DND-41 (cell line): ENCODE measurements around the gene MAGI3.

ENCODE experiments used
- EZH2 ChIP-seq: IDR thresholded peaks from 3 replicates; pipeline ENCODE4 v1.6.1; 2012; ENCODE audit warnings: borderline replicate concordance, low read depth, mild to moderate bottlenecking, moderate library complexity, low read length, inconsistent platforms; ENCODE audit not compliant: severe bottlenecking
- TF ChIP-seq, protein P1 (sequence below): IDR thresholded peaks from 2 replicates; pipeline ENCODE4 v1.5.1; 2012; ENCODE audit warnings: borderline replicate concordance, low read length, moderate library complexity, mild to moderate bottlenecking; ENCODE audit not compliant: poor library complexity, severe bottlenecking; ENCODE audit errors: extremely low read depth

DNA sequence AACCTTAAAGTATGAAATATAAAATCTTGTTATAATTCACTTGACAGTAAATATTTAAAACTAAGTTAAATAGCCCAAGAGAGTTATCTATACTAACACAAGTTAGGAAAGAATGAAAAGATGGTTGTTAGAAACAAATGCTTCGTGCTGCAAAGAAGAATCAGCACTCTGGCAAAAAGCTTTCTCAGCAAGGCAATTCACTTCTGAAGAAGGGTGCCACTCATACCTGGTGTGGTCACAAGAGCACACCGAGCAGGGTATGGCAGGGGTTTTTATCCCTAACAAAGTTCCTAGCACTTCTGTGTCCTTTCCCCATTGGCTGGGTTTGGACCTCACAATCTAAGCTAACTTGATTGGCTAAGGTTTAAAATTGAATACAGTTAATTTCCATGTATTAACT, 121.0 kb downstream of the MAGI3 start:
- TF ChIP-seq, protein P1, sequence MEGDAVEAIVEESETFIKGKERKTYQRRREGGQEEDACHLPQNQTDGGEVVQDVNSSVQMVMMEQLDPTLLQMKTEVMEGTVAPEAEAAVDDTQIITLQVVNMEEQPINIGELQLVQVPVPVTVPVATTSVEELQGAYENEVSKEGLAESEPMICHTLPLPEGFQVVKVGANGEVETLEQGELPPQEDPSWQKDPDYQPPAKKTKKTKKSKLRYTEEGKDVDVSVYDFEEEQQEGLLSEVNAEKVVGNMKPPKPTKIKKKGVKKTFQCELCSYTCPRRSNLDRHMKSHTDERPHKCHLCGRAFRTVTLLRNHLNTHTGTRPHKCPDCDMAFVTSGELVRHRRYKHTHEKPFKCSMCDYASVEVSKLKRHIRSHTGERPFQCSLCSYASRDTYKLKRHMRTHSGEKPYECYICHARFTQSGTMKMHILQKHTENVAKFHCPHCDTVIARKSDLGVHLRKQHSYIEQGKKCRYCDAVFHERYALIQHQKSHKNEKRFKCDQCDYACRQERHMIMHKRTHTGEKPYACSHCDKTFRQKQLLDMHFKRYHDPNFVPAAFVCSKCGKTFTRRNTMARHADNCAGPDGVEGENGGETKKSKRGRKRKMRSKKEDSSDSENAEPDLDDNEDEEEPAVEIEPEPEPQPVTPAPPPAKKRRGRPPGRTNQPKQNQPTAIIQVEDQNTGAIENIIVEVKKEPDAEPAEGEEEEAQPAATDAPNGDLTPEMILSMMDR: no peak
- TF ChIP-seq EZH2: no peak
